Activated CD4-positive, alpha-beta memory T cell treated with anti-CD3 and anti-CD28 coated beads, Interleukin-2, amount 10 ng/mL, durations not matched to agents 7 days and 5 days (primary cell): ENCODE data around the gene DAZAP2. TPM values are rescaled to one million over a fixed set of nuclear protein-coding genes. Genes with fewer than 3 reads are reported as not detected.

Experiments
- CTCF ChIA-PET: fragments of 350-600 bp; sonication (Branson Sonifier 250); formaldehyde crosslinking; loops from one replicate; lab custom pipeline; 2021; ENCODE audit warnings: antibody characterized with exemption, inconsistent platforms; lab: Charles Lee
- POLR2A ChIA-PET: fragments of 350-600 bp; sonication (Branson Sonifier 250); formaldehyde crosslinking; loops from one replicate; lab custom pipeline; 2021; ENCODE audit warnings: antibody characterized with exemption; lab: Charles Lee
- DNase-seq: peaks from one replicate; pipeline ENCODE4 v3.0.0-alpha.2; 2020
- H3K27ac Mint-ChIP-seq: one replicate; pipeline ENCODE4 v1.8.0; 2021; ENCODE audit warnings: mild to moderate bottlenecking, mixed read lengths
- H3K27me3 Mint-ChIP-seq: one replicate; pipeline ENCODE4 v1.8.0; 2021; ENCODE audit warnings: mixed read lengths
- H3K36me3 Mint-ChIP-seq: one replicate; pipeline ENCODE4 v1.8.0; 2021; ENCODE audit warnings: low read depth, mixed read lengths
- H3K4me1 Mint-ChIP-seq: one replicate; pipeline ENCODE4 v1.8.0; 2021; ENCODE audit warnings: mixed read lengths
- H3K4me3 Mint-ChIP-seq: one replicate; pipeline ENCODE4 v1.8.0; 2021; ENCODE audit warnings: mild to moderate bottlenecking, mixed read lengths
- H3K9me3 Mint-ChIP-seq: one replicate; pipeline ENCODE4 v1.8.0; 2021; ENCODE audit warnings: mixed read lengths
- total RNA-seq, 2 experiments: library from RNA; stranded (reverse); gene quantifications; one replicate each; pipeline ENCODE4 v1.2.3, GENCODE V29; 2021

Gene DAZAP2
- total RNA-seq, 2 experiments from 2014 or later, result 247 TPM

DNA sequence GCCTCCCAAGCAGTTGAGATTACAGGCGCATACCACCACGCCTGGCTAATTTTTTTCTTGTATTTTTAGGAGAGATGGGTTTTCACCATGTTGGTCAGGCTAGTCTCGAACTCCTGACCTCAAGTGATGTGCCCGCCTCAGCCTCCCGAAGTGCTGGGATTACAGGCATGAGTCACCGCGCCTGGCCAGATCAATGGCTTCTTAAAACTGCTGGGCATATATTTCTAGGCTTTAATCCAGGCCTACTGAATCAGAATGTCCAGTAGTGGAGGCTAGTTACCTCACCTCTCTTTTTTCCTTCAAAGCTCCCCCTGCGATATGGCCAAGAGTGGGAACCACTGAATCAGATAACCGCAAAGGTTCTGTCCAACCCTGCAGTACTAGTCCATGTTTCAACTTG, 37.8 kb upstream of the DAZAP2 start:
- CTCF ChIA-PET, result no interaction called here

DNA sequence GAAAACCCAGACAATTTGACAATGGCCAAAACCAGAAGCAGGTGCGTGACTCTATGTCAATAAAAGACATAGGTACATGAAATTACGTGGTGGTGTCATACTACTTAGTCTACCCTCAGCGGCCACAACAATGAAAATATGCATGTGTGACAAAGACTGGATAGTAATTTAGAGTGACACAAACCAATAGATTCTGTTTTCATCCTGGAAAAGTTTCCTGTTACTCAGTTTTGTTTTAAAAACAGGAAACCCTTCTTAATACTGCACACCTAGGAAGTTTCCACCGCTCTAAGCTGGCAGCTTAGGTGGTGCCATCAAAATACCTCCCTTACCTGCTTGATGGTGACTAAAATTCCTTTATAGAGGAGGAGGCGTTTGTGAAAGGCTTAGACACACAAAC, 35.9 kb upstream of the DAZAP2 start:
- Mint-ChIP-seq H3K36me3 (no peaks in the 10 kb centered on the region), H3K4me3 (no peak overlapping the region), H3K4me1 (peaks cover 15% of the 10 kb centered on the region), H3K9me3 (no peaks in the 10 kb centered on the region), H3K27me3 (no peaks in the 10 kb centered on the region), H3K27ac (peak overlapping the region; percentile 5)
- ChIA-PET POLR2A (no interaction called here), CTCF (no interaction called here)
- DNase-seq, result no peak

More for the DNA sequence above, 37.8 kb upstream of the DAZAP2 start:
- no peak for DNase-seq
- Mint-ChIP-seq H3K27me3 (no peaks in the 10 kb centered on the region), H3K36me3 (no peaks in the 10 kb centered on the region), H3K27ac (no peak overlapping the region), H3K4me1 (peaks cover 15% of the 10 kb centered on the region), H3K4me3 (no peak overlapping the region), H3K9me3 (no peaks in the 10 kb centered on the region)
- POLR2A ChIA-PET, result no interaction called here

DNA sequence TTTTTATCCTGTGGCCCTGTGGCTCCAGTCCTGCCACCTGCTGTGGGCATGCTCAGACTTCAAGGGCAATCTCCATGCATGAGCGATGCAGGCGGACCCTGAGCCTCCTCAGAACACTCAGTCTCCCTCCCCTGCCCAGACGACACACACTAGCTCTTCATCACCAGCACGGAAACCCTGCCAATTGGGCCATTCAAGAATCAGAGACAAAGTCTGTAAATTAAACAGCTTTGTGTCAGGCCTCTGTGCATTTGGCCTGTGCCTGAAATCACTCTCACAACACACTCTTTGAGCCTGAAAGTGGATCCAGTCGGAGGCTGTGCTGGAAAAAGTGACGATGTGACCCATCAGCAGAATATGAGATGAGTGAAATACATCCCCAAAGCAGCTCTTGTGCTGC, 33.3 kb upstream of the DAZAP2 start:
- CTCF ChIA-PET, result interaction anchor here (0.5 kb wide), 1 partner anchor 10 kb away, joined by 4 read pairs; no protein-coding TSS in a partner anchor
- Mint-ChIP-seq H3K36me3 (no peaks in the 10 kb centered on the region), H3K27me3 (no peaks in the 10 kb centered on the region), H3K9me3 (no peaks in the 10 kb centered on the region), H3K4me3 (no peak overlapping the region), H3K4me1 (peaks cover 15% of the 10 kb centered on the region), H3K27ac (no peak overlapping the region)
- no peak for DNase-seq
- POLR2A ChIA-PET, result no interaction called here

DNA sequence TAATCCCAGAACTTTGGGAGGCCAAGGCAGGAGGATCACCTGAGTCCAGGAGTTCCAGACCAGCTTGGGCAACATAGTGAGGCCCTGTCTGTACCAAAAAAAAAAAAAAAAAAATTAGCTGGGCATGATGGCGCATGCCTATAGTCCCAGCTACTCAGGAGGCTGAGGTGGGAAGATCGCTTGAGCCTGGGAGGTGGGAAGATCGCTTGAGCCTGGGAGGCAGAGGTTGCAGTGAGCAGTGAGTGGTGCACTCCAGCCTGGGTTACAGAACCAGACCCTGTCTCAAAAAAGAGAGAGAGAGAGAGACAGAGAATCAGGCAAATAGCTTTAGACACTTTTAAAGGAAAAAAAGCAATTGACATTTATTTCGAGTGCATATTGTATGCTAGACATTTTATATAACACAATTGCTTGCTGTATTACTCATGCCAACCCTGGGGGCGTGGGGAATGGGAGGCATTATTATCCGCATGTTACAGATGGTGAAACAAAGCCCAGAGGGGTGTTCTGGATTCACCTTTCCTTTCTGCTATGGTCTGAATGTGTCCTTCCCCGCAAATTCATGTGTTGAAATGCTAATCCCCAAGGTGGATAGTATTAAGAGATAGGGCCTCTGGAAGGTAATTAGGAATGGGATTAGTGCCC, 30.5 kb upstream of the DAZAP2 start:
- POLR2A ChIA-PET, result interaction anchor here (1.0 kb wide), 1 partner anchor 10 kb away, joined by 3 read pairs; the partner anchor contains the start of gene POU6F1
- Mint-ChIP-seq H3K9me3 (no peaks in the 10 kb centered on the region), H3K4me3 (no peak overlapping the region), H3K27me3 (no peaks in the 10 kb centered on the region), H3K4me1 (peaks cover 7% of the 10 kb centered on the region), H3K27ac (no peak overlapping the region), H3K36me3 (no peaks in the 10 kb centered on the region)
- no peak for DNase-seq
- CTCF ChIA-PET, result no interaction called here

DNA sequence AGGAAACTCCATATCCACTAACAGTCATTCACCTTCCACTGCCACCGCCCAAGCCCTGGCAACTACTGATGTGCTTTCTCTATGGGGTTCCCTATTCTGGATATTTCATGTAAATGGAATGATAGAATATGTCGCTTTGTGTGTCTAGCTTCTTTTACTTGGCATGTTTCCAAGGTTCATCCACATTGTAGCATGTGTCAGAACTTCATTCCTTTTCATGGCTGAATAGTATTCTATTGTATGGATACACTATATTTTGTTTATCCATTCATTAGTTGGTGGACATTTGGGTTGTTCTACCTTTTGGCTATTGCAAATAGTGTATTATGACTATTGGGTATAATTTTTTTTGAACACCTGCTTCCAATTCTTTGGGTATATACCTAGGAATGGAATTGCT, 29.4 kb upstream of the DAZAP2 start:
- no peak for DNase-seq
- ChIA-PET CTCF (no interaction called here), POLR2A (interaction anchor here (1.0 kb wide), 1 partner anchor 127 kb away, joined by 3 read pairs; no protein-coding TSS in a partner anchor)
- H3K27me3 Mint-ChIP-seq, result no peaks in the 10 kb centered on the region
- H3K36me3 Mint-ChIP-seq, result no peaks in the 10 kb centered on the region
- no peak overlapping the region for H3K4me3 Mint-ChIP-seq
- H3K27ac Mint-ChIP-seq, result no peak overlapping the region
- no peaks in the 10 kb centered on the region for H3K9me3 Mint-ChIP-seq
- H3K4me1 Mint-ChIP-seq, result no peaks in the 10 kb centered on the region

DNA sequence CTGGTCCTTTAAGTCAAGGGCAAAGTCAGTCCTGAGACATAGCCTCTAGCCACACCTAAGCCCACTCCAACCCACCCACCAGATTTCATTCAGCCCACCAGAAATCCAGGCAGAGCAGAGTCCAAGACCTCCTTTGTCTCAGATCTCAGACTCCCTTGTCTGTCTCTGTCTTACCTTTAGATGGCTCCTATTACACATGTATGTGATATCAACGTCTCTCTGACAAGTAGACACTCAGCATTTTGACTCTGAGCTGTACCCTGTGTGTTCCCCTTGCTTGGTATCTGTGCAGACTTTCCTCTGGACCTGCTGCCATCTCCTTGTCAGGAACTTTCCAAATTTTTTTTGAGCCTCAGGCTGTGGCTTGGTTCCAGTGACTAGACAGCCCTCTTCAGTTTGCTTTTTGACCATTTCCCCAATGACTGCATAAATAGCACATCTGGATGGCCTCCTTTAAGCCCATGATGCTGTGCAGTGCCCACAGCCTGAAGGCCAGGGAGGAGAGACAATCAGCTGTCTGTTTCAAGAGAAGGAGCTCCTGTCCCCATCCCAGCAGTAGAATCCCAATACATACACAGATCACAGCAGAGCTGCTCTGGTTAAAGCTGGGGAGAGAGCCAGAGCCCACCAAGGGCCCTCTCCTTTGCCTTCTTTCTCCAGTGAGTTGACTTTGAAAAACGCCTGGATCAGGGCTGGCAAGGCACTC, 27.8 kb upstream of the DAZAP2 start:
- no peak for DNase-seq
- CTCF ChIA-PET, result interaction anchor here (0.6 to 1.9 kb wide), 3 partner anchors 29 to 141 kb away, joined by 3 to 6 read pairs (median 5); no protein-coding TSS in a partner anchor
- H3K4me1 Mint-ChIP-seq, result no peaks in the 10 kb centered on the region
- H3K27me3 Mint-ChIP-seq, result no peaks in the 10 kb centered on the region
- no peak overlapping the region for H3K4me3 Mint-ChIP-seq
- no peaks in the 10 kb centered on the region for H3K9me3 Mint-ChIP-seq
- POLR2A ChIA-PET, result interaction anchor here (0.9 kb wide), 1 partner anchor 28 kb away, joined by 3 read pairs; the partner anchor contains the start of gene DAZAP2
- peaks cover 2% of the 10 kb centered on the region for H3K36me3 Mint-ChIP-seq
- H3K27ac Mint-ChIP-seq, result no peak overlapping the region

DNA sequence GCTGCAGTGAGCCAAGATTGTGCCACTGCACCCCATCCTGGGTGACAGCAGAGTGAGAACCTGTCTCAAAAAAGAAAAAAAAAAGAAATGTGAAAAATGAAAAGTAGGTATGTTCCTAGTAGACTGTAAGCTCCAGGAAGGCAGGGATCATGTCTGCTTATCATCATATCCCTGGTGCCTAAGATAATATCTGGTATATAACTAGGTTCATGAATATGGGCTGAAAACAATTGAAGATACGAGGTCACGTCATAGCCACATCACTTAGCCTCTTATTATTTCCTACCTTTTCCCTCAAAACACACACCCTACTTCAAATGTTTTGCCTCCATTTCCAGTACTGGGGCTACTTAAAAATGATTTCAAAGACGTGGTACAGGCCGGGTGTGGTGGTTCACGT, 23.7 kb upstream of the DAZAP2 start:
- ChIA-PET CTCF (interaction anchor here (1.2 kb wide), 1 partner anchor 450 kb away, joined by 3 read pairs; no protein-coding TSS in a partner anchor), POLR2A (interaction anchor here (5.2 kb wide), 1 partner anchor 24 kb away, joined by 68 read pairs; the partner anchor contains the start of gene DAZAP2)
- Mint-ChIP-seq H3K27ac (no peak overlapping the region), H3K36me3 (peaks cover 2% of the 10 kb centered on the region), H3K4me1 (peaks cover 16% of the 10 kb centered on the region), H3K4me3 (no peak overlapping the region), H3K27me3 (no peaks in the 10 kb centered on the region), H3K9me3 (no peaks in the 10 kb centered on the region)
- DNase-seq, result no peak

DNA sequence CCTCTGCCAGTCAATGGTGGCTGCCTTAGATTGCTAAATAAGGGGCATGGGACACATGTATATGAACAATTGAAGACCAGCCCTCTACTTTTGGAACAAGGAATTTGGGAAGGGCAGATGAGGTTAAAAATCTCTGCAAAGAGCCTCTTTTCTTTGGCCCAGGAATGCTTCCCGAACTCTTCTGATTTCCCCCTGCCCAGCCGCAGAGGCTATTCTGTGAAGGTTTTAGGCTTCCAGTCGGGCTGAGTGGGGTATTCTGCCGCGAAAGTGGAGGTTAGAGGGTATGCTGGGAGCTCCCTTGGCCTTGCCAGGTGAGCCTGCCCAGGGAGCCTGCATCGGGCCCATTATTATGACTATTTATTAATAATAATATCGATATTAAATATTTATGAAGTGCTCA, 22.0 kb upstream of the DAZAP2 start:
- POLR2A ChIA-PET, result interaction anchor here (1.9 to 5.2 kb wide), 5 partner anchors 22 to 107 kb away, joined by 6 to 68 read pairs (median 11); partner anchors contain the start of genes BIN2 and DAZAP2
- Mint-ChIP-seq H3K27ac (no peak overlapping the region), H3K36me3 (peaks cover 2% of the 10 kb centered on the region)

DNA sequence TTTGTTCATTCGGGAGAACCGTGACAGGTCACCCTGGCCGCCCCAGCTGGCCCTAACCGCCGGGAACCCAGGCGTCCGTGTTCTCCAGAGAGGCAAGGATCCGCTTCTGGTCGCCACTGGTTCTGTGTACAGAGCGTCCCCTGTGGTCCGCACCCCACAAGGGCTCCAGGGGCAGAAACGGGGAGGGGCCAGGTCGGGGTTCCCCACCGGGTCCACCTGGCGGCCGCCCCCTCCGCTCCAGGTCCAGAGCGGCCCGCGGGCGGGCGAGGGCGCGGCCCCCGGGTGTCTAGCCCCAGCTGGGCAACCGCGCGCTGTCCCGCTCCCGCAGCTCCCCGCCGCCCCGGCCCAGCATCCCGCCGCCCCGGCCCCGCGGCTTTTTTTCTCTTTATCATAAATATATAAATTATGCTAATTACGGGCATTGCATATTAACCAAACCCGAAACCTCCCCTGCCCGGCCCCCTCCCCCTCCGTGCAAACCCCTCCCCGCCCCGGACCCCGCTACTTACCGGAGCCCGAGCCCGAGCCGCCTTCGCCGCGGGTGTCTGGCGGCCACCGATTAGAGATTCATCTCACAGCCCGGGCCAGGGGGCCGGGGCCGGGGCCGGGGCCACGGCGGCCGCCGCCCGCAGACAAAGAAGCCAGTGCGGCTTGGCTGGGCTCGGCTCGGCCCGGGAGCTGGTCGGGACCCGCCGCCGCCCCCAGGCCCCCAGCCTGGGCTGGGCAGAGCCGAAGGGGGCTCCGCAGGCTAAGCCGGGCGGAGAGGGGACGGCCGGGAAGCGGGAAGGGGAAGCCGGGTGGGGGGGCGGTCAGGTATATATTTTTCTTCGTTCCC, 21.3 kb upstream of the DAZAP2 start:
- CTCF ChIA-PET, result interaction anchor here (0.9 to 3.3 kb wide), 14 partner anchors 10 to 452 kb away, joined by 3 to 18 read pairs (median 4); partner anchors contain the start of genes DAZAP2 and SMAGP

More for the DNA sequence above, 22.0 kb upstream of the DAZAP2 start:
- no peaks in the 10 kb centered on the region for H3K9me3 Mint-ChIP-seq
- H3K4me1 Mint-ChIP-seq, result peaks cover 16% of the 10 kb centered on the region
- CTCF ChIA-PET, result interaction anchor here (1.2 to 3.3 kb wide), 4 partner anchors 13 to 133 kb away, joined by 5 to 18 read pairs (median 17); partner anchors contain the start of gene DAZAP2
- DNase-seq, result no peak
- H3K4me3 Mint-ChIP-seq, result peak overlapping the region; percentile 38
- no peaks in the 10 kb centered on the region for H3K27me3 Mint-ChIP-seq

DNA sequence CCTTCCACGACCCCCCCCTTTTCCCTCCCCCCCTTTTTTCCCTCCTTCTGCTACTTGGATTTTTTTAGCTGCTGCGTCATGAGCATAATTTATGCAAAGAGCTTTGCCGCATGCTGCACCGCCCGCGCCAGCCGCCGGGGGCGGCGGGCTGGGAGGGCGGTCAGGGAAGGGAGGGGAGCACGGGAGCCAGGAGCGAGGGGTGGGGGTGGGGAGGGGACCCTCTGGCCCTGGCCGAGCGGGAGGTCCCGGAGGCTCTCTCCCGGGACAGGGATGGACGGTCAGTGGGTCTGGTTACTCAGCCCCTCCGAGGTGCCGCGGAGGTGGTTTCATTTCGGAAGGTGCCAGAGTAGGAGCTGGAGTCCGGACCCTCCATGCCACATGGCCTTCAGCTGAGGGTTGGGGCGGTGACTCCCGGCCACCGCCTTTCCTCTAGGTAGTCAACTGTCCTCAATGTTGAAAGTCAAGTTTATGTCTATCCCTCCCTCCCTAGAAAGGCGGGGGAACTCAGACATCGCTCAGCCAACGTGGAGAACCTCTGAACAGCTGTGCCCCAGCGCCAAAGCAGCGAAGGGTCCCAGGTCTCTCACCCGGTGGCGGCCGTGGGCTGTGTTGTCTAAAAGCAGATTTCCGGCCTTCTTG, 20.5 kb upstream of the DAZAP2 start, which contains the start of gene POU6F1:
TSS of gene POU6F1 (minus strand) at position 95 of the 639 bp plus-strand sequence. CDS start 11,226 bp downstream, outside the sequence.
- DNase-seq, result peak; percentile 72
- no peaks in the 10 kb centered on the region for H3K9me3 Mint-ChIP-seq
- peak within 1 kb of the TSS; percentile 79 for H3K4me3 Mint-ChIP-seq
- H3K4me1 Mint-ChIP-seq, result peaks cover 16% of the 10 kb centered on the region
- no peaks in the 10 kb centered on the region for H3K27me3 Mint-ChIP-seq
- peak within 1 kb of the TSS; percentile 65 for H3K27ac Mint-ChIP-seq
- H3K36me3 Mint-ChIP-seq, result peaks cover 2% of the 10 kb centered on the region
- ChIA-PET CTCF (interaction anchor here (0.5 to 3.3 kb wide), 20 partner anchors 9 to 453 kb away, joined by 3 to 18 read pairs (median 4); partner anchors contain the start of genes DAZAP2, SLC11A2 and SMAGP), POLR2A (interaction anchor here (0.6 to 5.2 kb wide), 22 partner anchors 10 to 1258 kb away, joined by 3 to 68 read pairs (median 4); partner anchors contain the start of genes ATF1, BIN2, CSRNP2 and DAZAP2)

More for the DNA sequence above, 21.3 kb upstream of the DAZAP2 start:
- Mint-ChIP-seq H3K27me3 (no peaks in the 10 kb centered on the region), H3K4me3 (peak overlapping the region; percentile 79), H3K9me3 (no peaks in the 10 kb centered on the region), H3K4me1 (peaks cover 16% of the 10 kb centered on the region), H3K27ac (no peak overlapping the region), H3K36me3 (peaks cover 2% of the 10 kb centered on the region)
- POLR2A ChIA-PET, result interaction anchor here (0.6 to 5.2 kb wide), 21 partner anchors 9 to 1257 kb away, joined by 3 to 68 read pairs (median 4); partner anchors contain the start of genes ATF1, BIN2, CSRNP2 and DAZAP2
- DNase-seq, result peak; percentile 46

DNA sequence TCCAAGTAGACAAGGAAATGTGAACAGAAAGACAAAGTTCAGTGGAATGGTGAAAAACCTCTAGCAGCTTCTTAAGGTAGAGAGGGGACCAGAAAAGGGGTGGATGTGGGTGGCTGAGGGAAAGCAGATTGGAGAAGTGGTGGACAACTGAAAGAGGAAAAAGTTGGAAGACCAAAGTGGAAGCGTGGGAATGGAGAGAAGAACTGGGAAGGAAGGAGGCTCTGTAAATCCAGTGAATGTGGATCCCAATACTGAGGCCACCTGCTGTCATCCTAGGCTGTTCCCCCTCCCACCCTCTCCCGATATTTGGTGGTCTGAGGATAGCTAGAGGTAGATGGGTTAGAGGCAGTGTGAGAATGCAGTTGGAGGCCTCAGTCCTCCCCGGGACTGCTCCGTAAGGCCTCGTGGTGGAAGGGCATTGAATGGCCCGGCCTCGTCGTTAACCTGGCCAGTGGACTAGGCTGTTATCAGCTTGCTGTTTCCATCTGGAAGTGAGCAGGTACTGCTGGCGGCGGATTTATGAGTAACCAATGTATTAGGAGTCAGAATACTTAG, 19.9 kb upstream of the DAZAP2 start:
- H3K9me3 Mint-ChIP-seq, result no peaks in the 10 kb centered on the region
- no peaks in the 10 kb centered on the region for H3K27me3 Mint-ChIP-seq
- CTCF ChIA-PET, result interaction anchor here (0.5 to 3.3 kb wide), 17 partner anchors 8 to 453 kb away, joined by 3 to 18 read pairs (median 3); partner anchors contain the start of genes DAZAP2, SLC11A2 and SMAGP
- peaks cover 16% of the 10 kb centered on the region for H3K4me1 Mint-ChIP-seq
- peak overlapping the region; percentile 65 for H3K27ac Mint-ChIP-seq
- peaks cover 2% of the 10 kb centered on the region for H3K36me3 Mint-ChIP-seq
- DNase-seq, result no peak
- POLR2A ChIA-PET, result interaction anchor here (0.7 to 5.2 kb wide), 16 partner anchors 11 to 714 kb away, joined by 3 to 68 read pairs (median 6); partner anchors contain the start of genes ATF1, BIN2, CSRNP2 and DAZAP2
- H3K4me3 Mint-ChIP-seq, result peak overlapping the region; percentile 79
